GM23338 (cell line): ENCODE results near the gene ADAM8. TPM values are rescaled to one million over a fixed set of nuclear protein-coding genes. Genes with fewer than 3 reads are reported as not detected.

Experiments
- ATAC-seq: fragments of 200-7000 bp; cut with Tn5 transposase; 3 replicates; pipeline ENCODE4 v1.9.1; 2020
- DNase-seq: peaks from one replicate; pipeline ENCODE4 v3.0.0-alpha.2; 2015; ENCODE audit warnings: low spot score
- H2AFZ ChIP-seq: fragments of 200-600 bp; sonication (generic); 2 replicates; pipeline ENCODE4 v1.8.0; 2016; ENCODE audit warnings: antibody characterized with exemption, mild to moderate bottlenecking, moderate library complexity
- H3F3A ChIP-seq: fragments of 200-600 bp; sonication (generic); replicated peaks from 2 replicates; pipeline ENCODE4 v1.8.0; 2017; ENCODE audit warnings: antibody characterized with exemption, mixed run types, low read depth
- H3K27ac ChIP-seq: fragments of 200-600 bp; sonication (generic); 2 replicates; pipeline ENCODE4 v1.6.1; 2016; ENCODE audit warnings: low read depth
- H3K27me3 ChIP-seq: fragments of 200-600 bp; sonication (generic); 2 replicates; pipeline ENCODE4 v1.8.0; 2016; ENCODE audit warnings: mild to moderate bottlenecking, mixed run types, moderate library complexity; ENCODE audit not compliant: insufficient read depth
- H3K36me3 ChIP-seq: fragments of 200-600 bp; sonication (generic); 2 replicates; pipeline ENCODE4 v1.8.0; 2016; ENCODE audit warnings: mild to moderate bottlenecking; ENCODE audit not compliant: insufficient read depth
- H3K4me1 ChIP-seq: fragments of 200-600 bp; sonication (generic); 2 replicates; pipeline ENCODE4 v1.8.0; 2016; ENCODE audit warnings: mild to moderate bottlenecking, moderate library complexity; ENCODE audit not compliant: insufficient read depth
- H3K4me2 ChIP-seq: fragments of 200-600 bp; sonication (generic); 2 replicates; pipeline ENCODE4 v1.7.1; 2017; ENCODE audit warnings: mixed run types
- H3K4me3 ChIP-seq: fragments of 200-600 bp; sonication (generic); 2 replicates; pipeline ENCODE4 v1.6.1; 2016; ENCODE audit warnings: mixed run types
- H3K79me2 ChIP-seq: fragments of 200-600 bp; sonication (generic); replicated peaks from 2 replicates; pipeline ENCODE4 v1.8.0; 2017; ENCODE audit warnings: mild to moderate bottlenecking; ENCODE audit not compliant: insufficient read depth
- H3K9me2 ChIP-seq: fragments of 200-600 bp; sonication (generic); 2 replicates; pipeline ENCODE4 v1.8.0; 2017; ENCODE audit not compliant: insufficient read depth
- H4K20me1 ChIP-seq: fragments of 200-600 bp; sonication (generic); replicated peaks from 2 replicates; pipeline ENCODE4 v1.8.0; 2017; ENCODE audit warnings: mild to moderate bottlenecking; ENCODE audit not compliant: insufficient read depth
- H3K27ac Mint-ChIP-seq: 2 replicates; pipeline ENCODE4 v1.8.0; 2020; ENCODE audit warnings: inconsistent platforms, mild to moderate bottlenecking, moderate library complexity, mixed read lengths
- H3K27me3 Mint-ChIP-seq: 3 replicates; pipeline ENCODE4 v1.8.0; 2022; ENCODE audit warnings: low read depth, mild to moderate bottlenecking, moderate library complexity, mixed read lengths, inconsistent platforms; ENCODE audit not compliant: insufficient read depth, poor library complexity
- H3K36me3 Mint-ChIP-seq: 3 replicates; pipeline ENCODE4 v1.8.0; 2021; ENCODE audit warnings: low read depth, mild to moderate bottlenecking, inconsistent platforms, moderate library complexity, mixed read lengths
- H3K4me1 Mint-ChIP-seq: 3 replicates; pipeline ENCODE4 v1.8.0; 2020; ENCODE audit warnings: mild to moderate bottlenecking, inconsistent platforms, mixed read lengths
- H3K4me3 Mint-ChIP-seq: 3 replicates; pipeline ENCODE4 v1.8.0; 2021; ENCODE audit warnings: moderate library complexity, mild to moderate bottlenecking, inconsistent platforms, mixed read lengths
- H3K9me3 Mint-ChIP-seq: 3 replicates; pipeline ENCODE4 v1.8.0; 2020; ENCODE audit warnings: moderate library complexity, mild to moderate bottlenecking, inconsistent platforms, mixed read lengths
- CREB1 ChIP-seq: fragments of 250-450 bp; sonication (Bioruptor Pico); IDR thresholded peaks from 2 replicates; pipeline ENCODE4 v1.5.0; 2020; ENCODE audit warnings: low read depth, mild to moderate bottlenecking, moderate library complexity
- NANOG ChIP-seq: IDR thresholded peaks from 2 replicates; pipeline ENCODE4 v1.6.1; 2016; ENCODE audit warnings: antibody characterized with exemption, borderline replicate concordance
- POLR2AphosphoS5 ChIP-seq: IDR thresholded peaks from 2 replicates; pipeline ENCODE4 v1.6.1; 2016; ENCODE audit warnings: antibody characterized with exemption, low read depth
- polyA plus RNA-seq: library from polyadenylated mRNA; unstranded; fragments of >200 nt; fragmentation: Nextera tagmentation; extraction: Ambion mirVana; gene quantifications from 2 replicates; pipeline ENCODE4 v1.2.1, GENCODE V29; 2016
- total RNA-seq: library from RNA; depleted of rRNA; stranded (reverse); fragments of >200 nt; shearing (Covaris generic); gene quantifications from 2 replicates; pipeline ENCODE4 v1.2.3, GENCODE V29; 2014
- TF ChIP-seq, protein P1 (sequence below): fragments of 250-450 bp; sonication (Bioruptor Pico); IDR thresholded peaks from 2 replicates; pipeline ENCODE4 v1.5.0; 2020; ENCODE audit warnings: mild to moderate bottlenecking, moderate library complexity
- TF ChIP-seq, protein P2 (sequence below), 2 experiments: fragments of 200-600 bp in 1 of 2; sonication (generic) in 1 of 2; conservative IDR thresholded peaks; 2 replicates each; pipeline versions ENCODE4 v1.5.1 to v1.6.1; 2016 to 2017; ENCODE audit warnings: antibody characterized with exemption in 2 of 2, low read depth in 2 of 2, mild to moderate bottlenecking in 2 of 2, moderate library complexity in 1 of 2

The ADAM8 gene
- total and polyA plus RNA-seq, 2 experiments from 2014 or later: 1.9 to 5.5 TPM

DNA sequence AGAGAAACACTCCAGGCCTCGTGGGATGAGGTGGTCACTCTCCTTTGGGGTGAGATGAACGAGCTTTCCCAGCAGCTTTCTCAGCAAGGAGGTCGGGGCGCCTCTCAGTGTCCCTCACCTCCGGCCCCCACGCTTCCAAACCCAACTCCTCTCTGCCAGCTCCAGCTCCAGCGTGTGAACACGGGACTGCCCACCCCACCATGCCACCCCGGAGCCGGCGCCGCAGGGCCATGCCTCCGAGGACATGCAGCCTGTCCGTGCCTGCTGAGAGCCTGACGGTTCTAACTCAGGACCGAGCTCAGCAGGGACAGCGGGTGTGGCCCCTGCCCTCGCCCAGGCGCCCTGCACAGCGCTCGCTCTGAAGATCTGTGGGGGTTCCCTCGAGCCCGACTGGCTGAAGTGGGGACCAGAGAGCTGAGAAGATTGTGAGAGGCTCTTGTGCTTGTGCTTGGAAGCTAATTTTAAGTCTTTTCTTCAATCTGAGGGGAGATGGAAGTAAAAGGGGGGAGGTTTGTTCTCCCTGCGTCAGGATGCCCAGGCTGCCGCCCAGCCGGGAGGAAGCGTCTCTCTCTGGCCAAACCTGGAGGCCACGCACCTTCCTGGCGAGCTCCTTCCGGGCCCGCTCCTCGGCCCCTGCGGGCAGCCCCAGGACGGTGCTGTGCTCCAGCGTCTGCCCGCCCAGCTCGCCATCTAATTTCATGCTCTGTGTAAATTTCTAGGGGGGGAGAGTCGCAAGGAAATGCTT is 5.1 kb upstream of the ADAM8 start:
- ATAC-seq (no peak), DNase-seq (no peak)
- no peak overlapping the region for H3K4me3 ChIP-seq
- Mint-ChIP-seq H3K4me1 (no peaks in the 10 kb centered on the region), H3K27ac (no peak overlapping the region), H3K4me3 (no peak overlapping the region), H3K27me3 (peaks cover 6% of the 10 kb centered on the region), H3K9me3 (no peaks in the 10 kb centered on the region), H3K36me3 (peaks cover 43% of the 10 kb centered on the region)
- H2AFZ ChIP-seq: no peak overlapping the region
- TF ChIP-seq POLR2AphosphoS5 (no peak), CREB1 (CRISPR knock-in tag) (no peak), NANOG (no peak)
- TF ChIP-seq, protein P1, sequence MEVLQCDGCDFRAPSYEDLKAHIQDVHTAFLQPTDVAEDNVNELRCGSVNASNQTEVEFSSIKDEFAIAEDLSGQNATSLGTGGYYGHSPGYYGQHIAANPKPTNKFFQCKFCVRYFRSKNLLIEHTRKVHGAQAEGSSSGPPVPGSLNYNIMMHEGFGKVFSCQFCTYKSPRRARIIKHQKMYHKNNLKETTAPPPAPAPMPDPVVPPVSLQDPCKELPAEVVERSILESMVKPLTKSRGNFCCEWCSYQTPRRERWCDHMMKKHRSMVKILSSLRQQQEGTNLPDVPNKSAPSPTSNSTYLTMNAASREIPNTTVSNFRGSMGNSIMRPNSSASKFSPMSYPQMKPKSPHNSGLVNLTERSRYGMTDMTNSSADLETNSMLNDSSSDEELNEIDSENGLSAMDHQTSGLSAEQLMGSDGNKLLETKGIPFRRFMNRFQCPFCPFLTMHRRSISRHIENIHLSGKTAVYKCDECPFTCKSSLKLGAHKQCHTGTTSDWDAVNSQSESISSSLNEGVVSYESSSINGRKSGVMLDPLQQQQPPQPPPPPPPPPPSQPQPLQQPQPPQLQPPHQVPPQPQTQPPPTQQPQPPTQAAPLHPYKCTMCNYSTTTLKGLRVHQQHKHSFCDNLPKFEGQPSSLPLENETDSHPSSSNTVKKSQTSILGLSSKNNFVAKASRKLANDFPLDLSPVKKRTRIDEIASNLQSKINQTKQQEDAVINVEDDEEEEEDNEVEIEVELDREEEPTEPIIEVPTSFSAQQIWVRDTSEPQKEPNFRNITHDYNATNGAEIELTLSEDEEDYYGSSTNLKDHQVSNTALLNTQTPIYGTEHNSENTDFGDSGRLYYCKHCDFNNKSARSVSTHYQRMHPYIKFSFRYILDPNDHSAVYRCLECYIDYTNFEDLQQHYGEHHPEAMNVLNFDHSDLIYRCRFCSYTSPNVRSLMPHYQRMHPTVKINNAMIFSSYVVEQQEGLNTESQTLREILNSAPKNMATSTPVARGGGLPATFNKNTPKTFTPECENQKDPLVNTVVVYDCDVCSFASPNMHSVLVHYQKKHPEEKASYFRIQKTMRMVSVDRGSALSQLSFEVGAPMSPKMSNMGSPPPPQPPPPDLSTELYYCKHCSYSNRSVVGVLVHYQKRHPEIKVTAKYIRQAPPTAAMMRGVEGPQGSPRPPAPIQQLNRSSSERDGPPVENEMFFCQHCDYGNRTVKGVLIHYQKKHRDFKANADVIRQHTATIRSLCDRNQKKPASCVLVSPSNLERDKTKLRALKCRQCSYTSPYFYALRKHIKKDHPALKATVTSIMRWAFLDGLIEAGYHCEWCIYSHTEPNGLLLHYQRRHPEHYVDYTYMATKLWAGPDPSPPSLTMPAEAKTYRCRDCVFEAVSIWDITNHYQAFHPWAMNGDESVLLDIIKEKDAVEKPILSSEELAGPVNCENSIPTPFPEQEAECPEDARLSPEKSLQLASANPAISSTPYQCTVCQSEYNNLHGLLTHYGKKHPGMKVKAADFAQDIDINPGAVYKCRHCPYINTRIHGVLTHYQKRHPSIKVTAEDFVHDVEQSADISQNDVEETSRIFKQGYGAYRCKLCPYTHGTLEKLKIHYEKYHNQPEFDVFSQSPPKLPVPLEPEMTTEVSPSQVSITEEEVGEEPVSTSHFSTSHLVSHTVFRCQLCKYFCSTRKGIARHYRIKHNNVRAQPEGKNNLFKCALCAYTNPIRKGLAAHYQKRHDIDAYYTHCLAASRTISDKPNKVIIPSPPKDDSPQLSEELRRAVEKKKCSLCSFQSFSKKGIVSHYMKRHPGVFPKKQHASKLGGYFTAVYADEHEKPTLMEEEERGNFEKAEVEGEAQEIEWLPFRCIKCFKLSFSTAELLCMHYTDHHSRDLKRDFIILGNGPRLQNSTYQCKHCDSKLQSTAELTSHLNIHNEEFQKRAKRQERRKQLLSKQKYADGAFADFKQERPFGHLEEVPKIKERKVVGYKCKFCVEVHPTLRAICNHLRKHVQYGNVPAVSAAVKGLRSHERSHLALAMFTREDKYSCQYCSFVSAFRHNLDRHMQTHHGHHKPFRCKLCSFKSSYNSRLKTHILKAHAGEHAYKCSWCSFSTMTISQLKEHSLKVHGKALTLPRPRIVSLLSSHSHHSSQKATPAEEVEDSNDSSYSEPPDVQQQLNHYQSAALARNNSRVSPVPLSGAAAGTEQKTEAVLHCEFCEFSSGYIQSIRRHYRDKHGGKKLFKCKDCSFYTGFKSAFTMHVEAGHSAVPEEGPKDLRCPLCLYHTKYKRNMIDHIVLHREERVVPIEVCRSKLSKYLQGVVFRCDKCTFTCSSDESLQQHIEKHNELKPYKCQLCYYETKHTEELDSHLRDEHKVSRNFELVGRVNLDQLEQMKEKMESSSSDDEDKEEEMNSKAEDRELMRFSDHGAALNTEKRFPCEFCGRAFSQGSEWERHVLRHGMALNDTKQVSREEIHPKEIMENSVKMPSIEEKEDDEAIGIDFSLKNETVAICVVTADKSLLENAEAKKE: no peak
- TF ChIP-seq, protein P2, sequence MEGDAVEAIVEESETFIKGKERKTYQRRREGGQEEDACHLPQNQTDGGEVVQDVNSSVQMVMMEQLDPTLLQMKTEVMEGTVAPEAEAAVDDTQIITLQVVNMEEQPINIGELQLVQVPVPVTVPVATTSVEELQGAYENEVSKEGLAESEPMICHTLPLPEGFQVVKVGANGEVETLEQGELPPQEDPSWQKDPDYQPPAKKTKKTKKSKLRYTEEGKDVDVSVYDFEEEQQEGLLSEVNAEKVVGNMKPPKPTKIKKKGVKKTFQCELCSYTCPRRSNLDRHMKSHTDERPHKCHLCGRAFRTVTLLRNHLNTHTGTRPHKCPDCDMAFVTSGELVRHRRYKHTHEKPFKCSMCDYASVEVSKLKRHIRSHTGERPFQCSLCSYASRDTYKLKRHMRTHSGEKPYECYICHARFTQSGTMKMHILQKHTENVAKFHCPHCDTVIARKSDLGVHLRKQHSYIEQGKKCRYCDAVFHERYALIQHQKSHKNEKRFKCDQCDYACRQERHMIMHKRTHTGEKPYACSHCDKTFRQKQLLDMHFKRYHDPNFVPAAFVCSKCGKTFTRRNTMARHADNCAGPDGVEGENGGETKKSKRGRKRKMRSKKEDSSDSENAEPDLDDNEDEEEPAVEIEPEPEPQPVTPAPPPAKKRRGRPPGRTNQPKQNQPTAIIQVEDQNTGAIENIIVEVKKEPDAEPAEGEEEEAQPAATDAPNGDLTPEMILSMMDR (conservative IDR thresholded peaks at IDR 0.05; ENCODE audit: low read depth in 2 of 2): no peak
- 0 out of 2 replicates have a peak, but pooled peaks cover 6% of the 10 kb centered on the region for H3F3A ChIP-seq
- H3K36me3 ChIP-seq: peaks cover 19% of the 10 kb centered on the region; the same call in 1 of the 2 replicates
- H3K79me2 ChIP-seq: no peaks in the 10 kb centered on the region
- H3K4me2 ChIP-seq: no peak overlapping the region
- no peaks in the 10 kb centered on the region for H3K9me2 ChIP-seq
- H3K27me3 ChIP-seq: no peaks in the 10 kb centered on the region
- no peak overlapping the region for H3K27ac ChIP-seq
- no peaks in the 10 kb centered on the region; the same call in 1 of the 2 replicates for H4K20me1 ChIP-seq
- H3K4me1 ChIP-seq: no peaks in the 10 kb centered on the region
